ENCODE data around the gene CDK14. TPM values are rescaled to one million over a fixed set of nuclear protein-coding genes. Genes with fewer than 3 reads are reported as not detected.

Gene CDK14
- polyA plus RNA-seq, 3 donors = 1.7 to 2.5 (median 2.1) TPM

DNA sequence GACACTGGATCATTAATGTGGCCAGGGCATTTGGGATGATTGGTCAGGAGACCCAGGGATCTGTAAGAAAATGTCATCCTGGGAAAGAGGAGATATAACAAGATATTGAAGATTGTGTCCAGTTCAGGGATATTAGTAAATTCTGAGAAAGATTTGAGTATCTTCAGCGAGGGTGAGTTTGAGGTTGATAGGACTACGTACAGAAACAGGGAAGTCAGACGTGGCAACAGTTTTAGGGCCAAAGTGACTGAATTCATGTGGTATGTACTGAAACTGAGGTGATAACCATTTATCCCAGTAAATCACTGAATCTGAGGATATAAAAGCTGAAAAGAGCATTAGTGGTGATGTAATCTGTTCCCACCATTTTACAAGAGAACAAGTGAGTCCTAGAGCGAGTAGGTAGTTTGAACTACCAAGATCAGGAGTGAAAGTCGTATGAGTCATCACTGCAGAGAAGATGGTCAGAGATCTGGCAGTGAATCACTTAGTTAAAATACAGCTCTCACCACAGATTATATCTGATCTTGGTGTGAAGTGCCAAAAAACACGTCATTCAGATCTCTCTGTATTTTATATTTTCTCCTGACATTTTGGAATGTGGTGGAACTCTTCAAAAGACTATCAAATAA is 220.5 kb downstream of the CDK14 start:
- no peaks in the 10 kb centered on the region for H3K9me3 ChIP-seq (replicated peaks in 1 of 2; ENCODE audit: control insufficient read depth in 1 of 2, insufficient read depth in 1 of 2, low read length in 2 of 2)
- no peaks in the 10 kb centered on the region for H3K27me3 ChIP-seq (ENCODE audit: control insufficient read depth in 2 of 2, insufficient read depth in 2 of 2, low read length in 2 of 2)
- Mint-ChIP-seq H3K9me3 (peaks cover 0 to 10% (median 2%) of the 10 kb centered on the region in 7 donors), H3K36me3 (peaks cover 4 to 5% of the 10 kb centered on the region in 2 donors), H3K4me1 (no peaks in the 10 kb centered on the region), H3K27ac (no peak overlapping the region), H3K27me3 (ENCODE audit: low read depth in 3 of 3) (no peaks in the 10 kb centered on the region), H3K4me3 (no peak overlapping the region)
- no peak overlapping the region for H2AFZ ChIP-seq (ENCODE audit: insufficient read depth, low read depth, low read length, poor library complexity, severe bottlenecking)
- no peak overlapping the region for H3K4me3 ChIP-seq (replicated peaks in 1 of 3; ENCODE audit: low read depth in 2 of 3, low read length in 3 of 3)
- no peak for DNase-seq
- H3K4me2 ChIP-seq (replicated peaks; ENCODE audit: extremely low read depth, low read length, poor library complexity, severe bottlenecking) = no peak overlapping the region
- H3K36me3 ChIP-seq (replicated peaks in 1 of 2; ENCODE audit: control insufficient read depth in 1 of 2, insufficient read depth in 2 of 2, low read length in 2 of 2) = no peaks in the 10 kb centered on the region
- TF ChIP-seq, protein P1, sequence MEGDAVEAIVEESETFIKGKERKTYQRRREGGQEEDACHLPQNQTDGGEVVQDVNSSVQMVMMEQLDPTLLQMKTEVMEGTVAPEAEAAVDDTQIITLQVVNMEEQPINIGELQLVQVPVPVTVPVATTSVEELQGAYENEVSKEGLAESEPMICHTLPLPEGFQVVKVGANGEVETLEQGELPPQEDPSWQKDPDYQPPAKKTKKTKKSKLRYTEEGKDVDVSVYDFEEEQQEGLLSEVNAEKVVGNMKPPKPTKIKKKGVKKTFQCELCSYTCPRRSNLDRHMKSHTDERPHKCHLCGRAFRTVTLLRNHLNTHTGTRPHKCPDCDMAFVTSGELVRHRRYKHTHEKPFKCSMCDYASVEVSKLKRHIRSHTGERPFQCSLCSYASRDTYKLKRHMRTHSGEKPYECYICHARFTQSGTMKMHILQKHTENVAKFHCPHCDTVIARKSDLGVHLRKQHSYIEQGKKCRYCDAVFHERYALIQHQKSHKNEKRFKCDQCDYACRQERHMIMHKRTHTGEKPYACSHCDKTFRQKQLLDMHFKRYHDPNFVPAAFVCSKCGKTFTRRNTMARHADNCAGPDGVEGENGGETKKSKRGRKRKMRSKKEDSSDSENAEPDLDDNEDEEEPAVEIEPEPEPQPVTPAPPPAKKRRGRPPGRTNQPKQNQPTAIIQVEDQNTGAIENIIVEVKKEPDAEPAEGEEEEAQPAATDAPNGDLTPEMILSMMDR (IDR thresholded peaks at IDR 0.05) = no peak
- intact Hi-C loops (cut with micrococcal nuclease) = no loop called here
- H3K9ac ChIP-seq (ENCODE audit: insufficient read depth, low read length, poor library complexity, severe bottlenecking) = no peak overlapping the region
- no peaks in the 10 kb centered on the region for H3K4me1 ChIP-seq (ENCODE audit: control insufficient read depth in 1 of 2, insufficient read depth in 2 of 2, low read length in 2 of 2)
- no peak overlapping the region for H3K27ac ChIP-seq (ENCODE audit: low read depth in 1 of 2, low read length in 2 of 2)
- 83% methylated on average over 3 of the region's 6 CpGs for WGBS (ENCODE audit: insufficient coverage)
- H3K79me2 ChIP-seq (ENCODE audit: insufficient read depth, low read length) = no peaks in the 10 kb centered on the region
- H4K20me1 ChIP-seq (ENCODE audit: insufficient read depth, low read length) = no peaks in the 10 kb centered on the region

DNA sequence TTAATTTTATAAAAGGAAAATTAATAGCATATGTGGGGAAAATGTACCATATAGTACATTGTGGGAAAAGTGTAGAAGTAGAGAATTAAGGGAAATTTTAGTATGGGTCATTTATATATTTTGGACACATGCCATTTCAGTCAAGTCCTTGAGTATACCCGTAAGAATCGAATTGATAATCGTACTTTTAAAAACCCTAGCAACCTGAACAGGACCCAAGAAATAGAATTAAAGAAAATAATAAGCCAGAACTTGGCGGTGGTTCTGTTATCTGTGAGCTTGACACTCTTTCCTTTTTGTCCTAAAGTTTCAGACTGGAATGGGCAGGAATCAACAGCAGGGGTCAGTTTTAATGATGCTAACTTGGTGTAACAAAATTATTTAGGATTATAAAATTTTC is 221.0 kb downstream of the CDK14 start:
- Mint-ChIP-seq H3K9me3 (peaks cover 0 to 12% (median 2%) of the 10 kb centered on the region in 7 donors), H3K4me1 (no peaks in the 10 kb centered on the region), H3K36me3 (peaks cover 4 to 7% of the 10 kb centered on the region in 2 donors), H3K27me3 (ENCODE audit: low read depth in 3 of 3) (no peaks in the 10 kb centered on the region), H3K4me3 (no peak overlapping the region), H3K27ac (peak overlapping the region in 1 of 7 donors; percentile 35)
- Histone ChIP-seq H3K4me2 (replicated peaks; ENCODE audit: extremely low read depth, low read length, poor library complexity, severe bottlenecking) (no peak overlapping the region), H3K9ac (ENCODE audit: insufficient read depth, low read length, poor library complexity, severe bottlenecking) (no peak overlapping the region), H3K27ac (ENCODE audit: low read depth in 1 of 2, low read length in 2 of 2) (no peak overlapping the region), H3K9me3 (replicated peaks in 1 of 2; ENCODE audit: control insufficient read depth in 1 of 2, insufficient read depth in 1 of 2, low read length in 2 of 2) (no peaks in the 10 kb centered on the region), H3K4me1 (ENCODE audit: control insufficient read depth in 1 of 2, insufficient read depth in 2 of 2, low read length in 2 of 2) (no peaks in the 10 kb centered on the region), H2AFZ (ENCODE audit: insufficient read depth, low read depth, low read length, poor library complexity, severe bottlenecking) (no peak overlapping the region), H3K79me2 (ENCODE audit: insufficient read depth, low read length) (no peaks in the 10 kb centered on the region), H3K27me3 (ENCODE audit: control insufficient read depth in 2 of 2, insufficient read depth in 2 of 2, low read length in 2 of 2) (no peaks in the 10 kb centered on the region), H4K20me1 (ENCODE audit: insufficient read depth, low read length) (no peaks in the 10 kb centered on the region), H3K4me3 (replicated peaks in 1 of 3; ENCODE audit: low read depth in 2 of 3, low read length in 3 of 3) (no peak overlapping the region), H3K36me3 (replicated peaks in 1 of 2; ENCODE audit: control insufficient read depth in 1 of 2, insufficient read depth in 2 of 2, low read length in 2 of 2) (no peaks in the 10 kb centered on the region)
- DNase-seq = no peak
- TF ChIP-seq, protein P1 (IDR thresholded peaks at IDR 0.05) = no peak
- intact Hi-C loops (cut with micrococcal nuclease) = no loop called here
- 100% methylated on average over 1 of the region's 4 CpGs for WGBS (ENCODE audit: insufficient coverage)
